ENCODE results near the gene LCNL1.

- TF ChIP-seq ZNF512B (CRISPR knock-in tag; IDR thresholded peaks at IDR 0.05; ENCODE audit: borderline replicate concordance) (no peak), POLR2A (IDR thresholded peaks at IDR 0.05; ENCODE audit: insufficient read depth in 1 of 2, low read depth in 2 of 2, low read length in 2 of 2) (no peak), RAD21 (CRISPR knock-in tag; IDR thresholded peaks at IDR 0.05) (no peak), ZNF207 (IDR thresholded peaks at IDR 0.05; ENCODE audit: borderline replicate concordance) (no peak)
Measured at GRCh38 chr9:137001857-137002645, 19.3 kb downstream of the LCNL1 start.
